Keratinocyte (primary cell): ENCODE measurements around the gene FBXO10. TPM values are rescaled to one million over a fixed set of nuclear protein-coding genes. Genes with fewer than 3 reads are reported as not detected.

Experiments used
- DNase-seq: peaks from one replicate; pipeline ENCODE4 v3.0.0-alpha.2; 2011; ENCODE audit warnings: low read depth, missing footprints, low spot score
- FAIRE-seq: peaks from 2 replicates; lab custom pipeline; 2011; peaks lifted over from hg19 to GRCh38; lab: Jason Lieb, UNC
- H2AFZ ChIP-seq: 2 replicates; pipeline ENCODE4 v1.6.0; 2012; ENCODE audit warnings: low read length, control low read depth, inconsistent platforms; ENCODE audit not compliant: control insufficient read depth
- H3K27ac ChIP-seq: 2 replicates; pipeline ENCODE4 v1.5.1; 2011; ENCODE audit warnings: low read length; ENCODE audit not compliant: control insufficient read depth, insufficient read depth
- H3K27me3 ChIP-seq: 3 replicates; pipeline ENCODE4 v1.6.0; 2011; ENCODE audit warnings: low read length; ENCODE audit not compliant: control insufficient read depth, insufficient read depth; ENCODE audit errors: extremely low read depth
- H3K36me3 ChIP-seq, 2 experiments: 2 replicates in 1 of 2; 3 replicates in 1 of 2; pipeline ENCODE4 v1.5.1; 2011; ENCODE audit warnings: low read length in 2 of 2, mild to moderate bottlenecking in 1 of 2; ENCODE audit not compliant: control insufficient read depth in 2 of 2, insufficient read depth in 2 of 2; ENCODE audit errors: extremely low read depth in 1 of 2
- H3K4me1 ChIP-seq: 3 replicates; pipeline ENCODE4 v1.5.1; 2011; ENCODE audit warnings: low read length; ENCODE audit not compliant: control insufficient read depth, insufficient read depth; ENCODE audit errors: extremely low read depth
- H3K4me2 ChIP-seq: 3 replicates; pipeline ENCODE4 v1.6.0; 2011; ENCODE audit warnings: low read depth, low read length; ENCODE audit not compliant: control insufficient read depth, insufficient read depth; ENCODE audit errors: extremely low read depth
- H3K4me3 ChIP-seq, 3 experiments: fragments of 200-600 bp in 1 of 3; sonication (generic) in 1 of 3; 2 replicates in 2 of 3; 3 replicates in 1 of 3; pipeline ENCODE4 v1.5.1; 2011 to 2016; ENCODE audit warnings: low read length in 3 of 3, mild to moderate bottlenecking in 3 of 3, control low read depth in 2 of 3, inconsistent platforms in 1 of 3, low read depth in 1 of 3, mixed read lengths in 1 of 3, mixed run types in 1 of 3, moderate library complexity in 1 of 3; ENCODE audit not compliant: control insufficient read depth in 2 of 3, insufficient read depth in 2 of 3; ENCODE audit errors: extremely low read depth in 1 of 3
- H3K79me2 ChIP-seq: 2 replicates; pipeline ENCODE4 v1.6.0; 2012; ENCODE audit warnings: low read length; ENCODE audit not compliant: control insufficient read depth, insufficient read depth
- H3K9ac ChIP-seq: 3 replicates; pipeline ENCODE4 v1.6.0; 2011; ENCODE audit warnings: low read length; ENCODE audit not compliant: control insufficient read depth, insufficient read depth; ENCODE audit errors: extremely low read depth
- H3K9me1 ChIP-seq: 3 replicates; pipeline ENCODE4 v1.6.0; 2011; ENCODE audit warnings: low read length; ENCODE audit not compliant: control insufficient read depth, insufficient read depth; ENCODE audit errors: extremely low read depth
- H3K9me3 ChIP-seq: 2 replicates; pipeline ENCODE4 v1.5.1; 2012; ENCODE audit warnings: low read depth, low read length; ENCODE audit not compliant: control insufficient read depth
- H4K20me1 ChIP-seq: 3 replicates; pipeline ENCODE4 v1.6.0; 2011; ENCODE audit warnings: low read length; ENCODE audit not compliant: control insufficient read depth, insufficient read depth; ENCODE audit errors: extremely low read depth
- EZH2 ChIP-seq: IDR thresholded peaks from one replicate; pipeline ENCODE4 v1.6.1; 2012; ENCODE audit warnings: inconsistent platforms, mild to moderate bottlenecking, low read length, moderate library complexity
- dilution Hi-C: fragments of 300-500 bp; cut with MboI; formaldehyde crosslinking; loops from one replicate; pipeline ENCODE4 v1.7.0; 2020; ENCODE audit warnings: low sequenced_read_pairs; ENCODE audit not compliant: extremely low pct_ligation_motif_present
- polyA plus RNA-seq, 5 experiments: library from polyadenylated mRNA; depleted of rRNA in 3 of 5; stranded (reverse) in 3 of 5; stranded (forward) in 1 of 5; unstranded in 1 of 5; fragments of >200 nt; gene quantifications; 1 replicate in 1 of 5; 2 replicates in 3 of 5; 3 replicates in 1 of 5; pipeline versions ENCODE4 v1.2.1 to v1.2.3, GENCODE V29; 2011 to 2012; ENCODE audit warnings: missing spikeins in 2 of 5, low read depth in 1 of 5, low replicate concordance in 1 of 5
- TF ChIP-seq, protein P1 (sequence below), 3 experiments: IDR thresholded peaks in 1 of 3; conservative IDR thresholded peaks in 1 of 3; optimal IDR thresholded peaks in 1 of 3; 2 replicates in 2 of 3; 3 replicates in 1 of 3; pipeline versions ENCODE3 to v1.5.1; 2011; ENCODE audit warnings: low read length in 3 of 3, mild to moderate bottlenecking in 3 of 3, moderate library complexity in 2 of 3, control low read depth in 1 of 3, inconsistent platforms in 1 of 3; ENCODE audit not compliant: insufficient read depth in 2 of 3; ENCODE audit errors: extremely low read depth in 1 of 3

Gene FBXO10
- polyA plus RNA-seq, 1 donor (not counting 4 experiments of a cell fraction or from before 2014, with no cell fraction given): 4.1 TPM

DNA sequence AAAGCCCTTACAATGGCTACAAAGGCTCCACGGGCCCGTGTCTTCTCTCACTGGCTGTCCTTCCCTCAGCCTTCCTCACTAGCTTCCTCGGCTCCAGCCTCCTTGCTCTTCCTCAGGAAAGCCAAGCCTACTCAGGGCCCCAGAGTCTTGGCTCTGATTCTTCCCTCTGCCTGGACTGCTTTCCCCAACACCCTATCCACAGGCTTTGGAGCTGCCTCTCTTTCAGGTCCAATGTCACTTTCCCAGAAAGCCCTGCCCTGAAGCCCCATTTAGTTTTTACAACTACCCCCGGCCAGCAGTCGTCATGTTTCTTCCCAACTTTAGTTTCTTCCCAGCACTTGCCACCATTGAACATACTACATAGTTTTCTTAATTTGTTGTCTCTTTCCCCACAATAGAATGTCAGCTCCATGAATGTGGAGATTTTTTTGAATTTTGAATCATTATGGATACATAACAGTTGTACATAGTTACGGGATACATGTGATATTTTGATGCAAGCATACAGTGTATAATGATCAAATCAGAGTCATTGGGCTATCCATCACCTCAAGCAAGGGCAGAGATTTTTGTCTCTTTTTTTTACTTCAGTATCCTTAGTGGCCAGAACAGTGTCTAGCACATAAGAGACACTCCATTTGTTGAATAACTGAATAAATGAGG is 33.7 kb upstream of the FBXO10 start:
- Histone ChIP-seq H3K27ac (no peak overlapping the region), H3K4me3 (no peak overlapping the region), H2AFZ (no peak overlapping the region), H3K36me3 (no peaks in the 10 kb centered on the region), H3K27me3 (peaks cover 10% of the 10 kb centered on the region), H3K9me1 (no peaks in the 10 kb centered on the region), H3K79me2 (no peaks in the 10 kb centered on the region), H3K9me3 (no peaks in the 10 kb centered on the region), H4K20me1 (no peaks in the 10 kb centered on the region), H3K4me1 (no peaks in the 10 kb centered on the region), H3K4me2 (no peak overlapping the region), H3K9ac (no peak overlapping the region)
- DNase-seq: no peak
- no peak for FAIRE-seq
- dilution Hi-C loops: no loop called here
- TF ChIP-seq EZH2: no peak
- TF ChIP-seq, protein P1, sequence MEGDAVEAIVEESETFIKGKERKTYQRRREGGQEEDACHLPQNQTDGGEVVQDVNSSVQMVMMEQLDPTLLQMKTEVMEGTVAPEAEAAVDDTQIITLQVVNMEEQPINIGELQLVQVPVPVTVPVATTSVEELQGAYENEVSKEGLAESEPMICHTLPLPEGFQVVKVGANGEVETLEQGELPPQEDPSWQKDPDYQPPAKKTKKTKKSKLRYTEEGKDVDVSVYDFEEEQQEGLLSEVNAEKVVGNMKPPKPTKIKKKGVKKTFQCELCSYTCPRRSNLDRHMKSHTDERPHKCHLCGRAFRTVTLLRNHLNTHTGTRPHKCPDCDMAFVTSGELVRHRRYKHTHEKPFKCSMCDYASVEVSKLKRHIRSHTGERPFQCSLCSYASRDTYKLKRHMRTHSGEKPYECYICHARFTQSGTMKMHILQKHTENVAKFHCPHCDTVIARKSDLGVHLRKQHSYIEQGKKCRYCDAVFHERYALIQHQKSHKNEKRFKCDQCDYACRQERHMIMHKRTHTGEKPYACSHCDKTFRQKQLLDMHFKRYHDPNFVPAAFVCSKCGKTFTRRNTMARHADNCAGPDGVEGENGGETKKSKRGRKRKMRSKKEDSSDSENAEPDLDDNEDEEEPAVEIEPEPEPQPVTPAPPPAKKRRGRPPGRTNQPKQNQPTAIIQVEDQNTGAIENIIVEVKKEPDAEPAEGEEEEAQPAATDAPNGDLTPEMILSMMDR (optimal IDR thresholded peaks at IDR 0.05 in 1 of 3, IDR thresholded peaks at IDR 0.05 in 1 of 3, conservative IDR thresholded peaks at IDR 0.05 in 1 of 3; ENCODE audit: extremely low read depth in 1 of 3, insufficient read depth in 2 of 3, low read length in 3 of 3): no peak

DNA sequence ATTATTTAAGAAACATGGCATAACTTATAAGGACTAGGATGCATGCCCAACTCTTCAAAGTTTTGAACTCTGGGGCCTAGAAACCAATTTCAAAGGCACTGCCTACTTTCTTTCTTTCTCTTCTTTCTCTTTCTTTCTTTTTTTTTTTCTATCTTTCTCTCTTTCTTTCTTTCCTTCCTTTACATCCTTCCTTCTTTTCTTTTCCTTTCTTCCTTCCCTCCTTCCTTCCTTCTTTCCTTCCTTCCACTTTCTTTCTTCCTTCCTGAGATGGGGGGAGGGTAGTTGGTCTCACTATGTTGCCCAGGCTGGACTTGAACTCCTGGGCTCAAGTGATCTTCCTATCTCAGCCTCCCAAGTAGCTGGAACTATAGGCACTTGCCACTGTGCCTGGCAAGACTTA is 32.1 kb upstream of the FBXO10 start:
- TF ChIP-seq EZH2: no peak
- TF ChIP-seq, protein P1 (optimal IDR thresholded peaks at IDR 0.05 in 1 of 3, IDR thresholded peaks at IDR 0.05 in 1 of 3, conservative IDR thresholded peaks at IDR 0.05 in 1 of 3; ENCODE audit: extremely low read depth in 1 of 3, insufficient read depth in 2 of 3, low read length in 3 of 3): no peak
- FAIRE-seq: no peak

More for the DNA sequence above, 32.1 kb upstream of the FBXO10 start:
- no peak for DNase-seq
- Histone ChIP-seq H2AFZ (no peak overlapping the region), H3K4me3 (no peak overlapping the region), H3K4me1 (peaks cover under 1% of the 10 kb centered on the region), H3K79me2 (no peaks in the 10 kb centered on the region), H3K9ac (no peak overlapping the region), H3K4me2 (no peak overlapping the region), H3K36me3 (no peaks in the 10 kb centered on the region), H3K27me3 (peaks cover 10% of the 10 kb centered on the region), H4K20me1 (no peaks in the 10 kb centered on the region), H3K9me3 (no peaks in the 10 kb centered on the region), H3K27ac (no peak overlapping the region), H3K9me1 (no peaks in the 10 kb centered on the region)
- dilution Hi-C loops: no loop called here
